Kidney (tissue), 14 donors: ENCODE measurements around the gene E2F1. TPM values are rescaled to one million over a fixed set of nuclear protein-coding genes. Genes with fewer than 3 reads are reported as not detected.

Experiments
- DNase-seq, 5 donors: peaks; one replicate each; pipeline ENCODE4 v3.0.0-alpha.2; 2013 to 2020
- FAIRE-seq: peaks from 2 replicates; lab custom pipeline; 2012; peaks lifted over from hg19 to GRCh38; lab: Jason Lieb, UNC
- H3K27ac ChIP-seq, 2 donors: one replicate each; pipeline ENCODE4 v1.7.0; 2013; ENCODE audit warnings: low read depth in 2 of 2, low read length in 2 of 2, inconsistent platforms in 1 of 2
- H3K27me3 ChIP-seq: one replicate; pipeline ENCODE4 v1.7.1; 2013; ENCODE audit warnings: low read length, inconsistent platforms; ENCODE audit not compliant: control insufficient read depth, insufficient read depth
- H3K36me3 ChIP-seq, 3 donors: one replicate each; pipeline versions ENCODE4 v1.7.0 to v1.7.1; 2013; ENCODE audit warnings: low read length in 3 of 3, control low read depth in 1 of 3, inconsistent platforms in 1 of 3; ENCODE audit not compliant: insufficient read depth in 3 of 3, control insufficient read depth in 2 of 3
- H3K4me1 ChIP-seq, 3 donors: one replicate each; pipeline versions ENCODE4 v1.7.0 to v1.7.1; 2013; ENCODE audit warnings: low read length in 3 of 3, inconsistent platforms in 1 of 3, low read depth in 1 of 3; ENCODE audit not compliant: control insufficient read depth in 2 of 3, insufficient read depth in 2 of 3
- H3K4me3 ChIP-seq, 3 donors: one replicate each; pipeline versions ENCODE4 v1.7.0 to v1.8.1; 2013; ENCODE audit warnings: low read length in 3 of 3, control low read depth in 1 of 3, inconsistent platforms in 1 of 3
- H3K9ac ChIP-seq, 3 donors: one replicate each; pipeline versions ENCODE4 v1.7.0 to v1.7.1; 2013; ENCODE audit warnings: low read length in 3 of 3, control low read depth in 1 of 3, inconsistent platforms in 1 of 3
- H3K9me3 ChIP-seq, 3 donors: one replicate each; pipeline versions ENCODE4 v1.7.0 to v1.7.1; 2013; ENCODE audit warnings: low read length in 3 of 3, control low read depth in 1 of 3, inconsistent platforms in 1 of 3; ENCODE audit not compliant: control insufficient read depth in 2 of 3, insufficient read depth in 1 of 3
- CTCF ChIP-seq: IDR thresholded peaks from 3 replicates; pipeline ENCODE4 v1.5.1; 2012; ENCODE audit warnings: mild to moderate bottlenecking, moderate library complexity, borderline replicate concordance; ENCODE audit not compliant: insufficient read depth; ENCODE audit errors: extremely low read depth
- intact Hi-C: fragments of 100-400 bp; cut with DNase I; formaldehyde crosslinking; loops from one replicate; pipeline ENCODE4 v1.11.1; 2022
- polyA plus RNA-seq: library from polyadenylated mRNA; stranded (reverse); fragments of 350-450 nt; fragmentation: Illumina TruSeq; extraction: RNeasy Lipid Tissue Mini Kit (QIAGEN cat#74804); gene quantifications from one replicate; pipeline ENCODE4 v1.2.3, GENCODE V29; 2014; ENCODE audit warnings: low read depth, low replicate concordance; ENCODE audit not compliant: insufficient read depth
- total RNA-seq: library from RNA; stranded (reverse); fragmentation: NEBNext Ultra II Directional; extraction: Animal tissue kit (Norgen Biotek cat#: 25700); gene quantifications from one replicate; pipeline ENCODE4 v1.2.1, GENCODE V29; 2021
- donor health status: control.
- donor health status: control.
- donor health status: control.
- donor health status: control.
- donor health status: control.
- donor health status: DM: yes; HTN: yes; CAD: no.
- donor health status: Normal renal cell carcinoma (clear cell type).

E2F1 gene
- total and polyA plus RNA-seq, 2 donors from 2014 or later, result 0.90 to 1.5 TPM

GRCh38 chr20:33668466-33669155 is 17.6 kb downstream of the E2F1 start:
- Histone ChIP-seq H3K27me3 (no peaks in the 10 kb centered on the region), H3K36me3 (peaks cover 0 to 5% (median 0%) of the 10 kb centered on the region in 3 donors), H3K9me3 (no peaks in the 10 kb centered on the region), H3K9ac (no peak overlapping the region), H3K27ac (no peak overlapping the region), H3K4me3 (no peak overlapping the region), H3K4me1 (peaks cover 0 to 31% (median 14%) of the 10 kb centered on the region in 3 donors)
- FAIRE-seq (no peak), DNase-seq (peak in 1 of 5 donors; percentile 68)
- intact Hi-C loops, result no loop called here
- TF ChIP-seq CTCF, result no peak

GRCh38 chr20:33667676-33668465 is 18.3 kb downstream of the E2F1 start:
- Histone ChIP-seq H3K27ac (peak overlapping the region; percentile 66 to 85), H3K4me1 (peaks cover 0 to 27% (median 14%) of the 10 kb centered on the region in 3 donors), H3K36me3 (peaks cover 0 to 5% (median 0%) of the 10 kb centered on the region in 3 donors), H3K27me3 (no peaks in the 10 kb centered on the region), H3K9ac (peak overlapping the region in 1 of 3 donors; percentile 40), H3K9me3 (no peaks in the 10 kb centered on the region), H3K4me3 (peak overlapping the region; percentile 28 to 66 (median 38))
- intact Hi-C loops, result no loop called here
- FAIRE-seq (no peak), DNase-seq (peak; percentile 83 to 93 (median 87))
- TF ChIP-seq CTCF, result peak; percentile 95

DNA sequence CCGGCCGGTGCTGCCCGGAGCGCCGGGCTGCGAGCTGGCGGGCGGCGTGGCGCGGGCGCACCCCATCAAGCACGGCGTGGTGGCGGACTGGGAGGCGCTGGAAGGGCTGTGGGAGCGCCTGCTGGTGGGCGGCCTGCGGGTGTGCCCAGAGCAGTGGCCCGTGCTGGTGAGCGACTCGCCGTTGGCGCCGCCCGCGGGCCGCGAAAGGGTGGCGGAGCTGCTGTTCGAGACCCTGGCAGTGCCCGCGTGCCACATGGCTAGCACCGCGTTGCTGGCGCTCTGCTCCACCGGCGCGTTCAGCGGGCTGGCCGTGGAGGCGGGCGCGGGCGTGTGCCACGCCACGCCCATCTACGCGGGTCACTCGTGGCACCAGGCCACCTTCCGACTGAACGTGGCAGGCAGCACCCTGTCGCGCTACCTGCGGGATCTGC is 18.9 kb downstream of the E2F1 start:
- H3K9ac ChIP-seq, result peak overlapping the region in 1 of 3 donors; percentile 46
- H3K4me1 ChIP-seq, result peaks cover 0 to 22% (median 14%) of the 10 kb centered on the region in 3 donors
- peak overlapping the region; percentile 66 to 85 for H3K27ac ChIP-seq
- H3K9me3 ChIP-seq, result no peaks in the 10 kb centered on the region
- H3K4me3 ChIP-seq, result peak overlapping the region; percentile 28 to 66 (median 38)
- no peak for FAIRE-seq
- no peaks in the 10 kb centered on the region for H3K27me3 ChIP-seq
- TF ChIP-seq CTCF, result no peak
- H3K36me3 ChIP-seq, result peaks cover 0 to 5% (median 0%) of the 10 kb centered on the region in 3 donors
- intact Hi-C loops, result no loop called here
- peak in 4 of 5 donors; percentile 46 to 88 (median 63) for DNase-seq
